Body of pancreas (tissue), 2 donors: ENCODE results near the gene CDC42SE1. TPM values are rescaled to one million over a fixed set of nuclear protein-coding genes. Genes with fewer than 3 reads are reported as not detected.

ENCODE experiments used
- small RNA-seq: library from RNA; depleted of rRNA; stranded (forward); fragments of <200 nt; gene quantifications from one replicate; pipeline ENCODE3, GENCODE V24; 2016
- total RNA-seq, 2 donors: library from RNA; depleted of rRNA; stranded (reverse); fragments of >200 nt; gene quantifications; one replicate each; pipeline ENCODE4 v1.1.0, GENCODE V29; 2016

CDC42SE1 gene
- total RNA-seq, 2 donors from 2014 or later: 40.2 to 43.8 TPM

Small RNA genes lying within 50 kb of the gene (small RNA-seq; reads per million reads assigned to genes)
- gene RNU6-884P: not detected

Other genes starting within 250 kb of the CDC42SE1 start
- 10 to 100 TPM; 20.4 to 27.8 TPM for gene ARNT, start 183.0 kb downstream of the CDC42SE1 start, total RNA-seq
- gene CTXND2, start 172.5 kb downstream of the CDC42SE1 start, total RNA-seq: not detected
- 10 to 100 TPM; 26.5 to 45.2 TPM for gene SETDB1, start 133.3 kb downstream of the CDC42SE1 start, total RNA-seq
- 10 to 100 TPM; 70.9 to 84.8 TPM for gene CERS2, start 84.8 kb downstream of the CDC42SE1 start, total RNA-seq
- 10 to 100 TPM; 17.4 to 33.3 TPM for gene ANXA9, start 77.3 kb downstream of the CDC42SE1 start, total RNA-seq
- gene MINDY1, start 52.7 kb downstream of the CDC42SE1 start, total RNA-seq: 10 to 100 TPM; 36.3 to 39.2 TPM
- gene PRUNE1, start 51.2 kb downstream of the CDC42SE1 start, total RNA-seq: 10 to 100 TPM; 15.8 to 19.4 TPM
- gene BNIPL, start 23.0 kb downstream of the CDC42SE1 start, total RNA-seq: under 1 TPM in 1 of 2 donors, not detected in 1; 0.26 TPM
- gene C1orf56, start 11.9 kb downstream of the CDC42SE1 start, total RNA-seq: 1 to 10 TPM; 5.7 to 6.9 TPM
- gene MLLT11, start 775 bp upstream of the CDC42SE1 start, total RNA-seq: 1 to 10 TPM in 1 of 2 donors, under 1 TPM in 1; 0.26 to 1.6 TPM
- 1 to 10 TPM; 4.3 to 9.1 TPM for gene GABPB2, start 11.1 kb upstream of the CDC42SE1 start, total RNA-seq
- gene SEMA6C, start 87.0 kb upstream of the CDC42SE1 start, total RNA-seq: 1 to 10 TPM; 3.6 to 5.3 TPM
- 1 to 10 TPM in 1 of 2 donors, under 1 TPM in 1; 0.99 to 1.6 TPM for gene TNFAIP8L2, start 97.0 kb upstream of the CDC42SE1 start, total RNA-seq
- 1 to 10 TPM; 6.7 to 9.6 TPM for gene LYSMD1, start 106.3 kb upstream of the CDC42SE1 start, total RNA-seq
- gene SCNM1, start 106.5 kb upstream of the CDC42SE1 start, total RNA-seq: 10 to 100 TPM; 16.2 to 28.0 TPM
- gene TMOD4, start 116.4 kb upstream of the CDC42SE1 start, total RNA-seq: 1 to 10 TPM in 1 of 2 donors, not detected in 1; 3.0 TPM
- gene VPS72, start 130.6 kb upstream of the CDC42SE1 start, total RNA-seq: 10 to 100 TPM in 1 of 2 donors, 1 to 10 TPM in 1; 6.9 to 19.2 TPM
- gene PIP5K1A, start 138.9 kb upstream of the CDC42SE1 start, total RNA-seq: 10 to 100 TPM; 19.5 to 51.4 TPM
- gene PSMD4, start 195.1 kb upstream of the CDC42SE1 start, total RNA-seq: 10 to 100 TPM; 70.2 to 73.4 TPM
- 10 to 100 TPM; 15.0 to 24.4 TPM for gene ZNF687, start 222.7 kb upstream of the CDC42SE1 start, total RNA-seq